Astrocyte (in vitro differentiated cells and primary cell): ENCODE data around the gene PDZD2. TPM values are rescaled to one million over a fixed set of nuclear protein-coding genes. Genes with fewer than 3 reads are reported as not detected.

Experiments used
- DNase-seq: peaks from one replicate; pipeline ENCODE4 v3.0.0-alpha.2; 2010; ENCODE audit warnings: low read depth
- FAIRE-seq: peaks from 2 replicates; lab custom pipeline; 2011; peaks lifted over from hg19 to GRCh38; lab: Jason Lieb, UNC
- H2AFZ ChIP-seq: 2 replicates; pipeline ENCODE4 v1.6.0; 2012; ENCODE audit warnings: low read depth, low read length, inconsistent platforms
- H3K27ac ChIP-seq: 2 replicates; pipeline ENCODE4 v1.5.1; 2011; ENCODE audit warnings: low read depth, low read length, inconsistent platforms
- H3K27me3 ChIP-seq: 2 replicates; pipeline ENCODE4 v1.6.0; 2011; ENCODE audit warnings: low read length, inconsistent platforms; ENCODE audit not compliant: insufficient read depth
- H3K36me3 ChIP-seq: 2 replicates; pipeline ENCODE4 v1.5.1; 2011; ENCODE audit warnings: low read length, inconsistent platforms; ENCODE audit not compliant: insufficient read depth
- H3K4me1 ChIP-seq: 2 replicates; pipeline ENCODE4 v1.5.1; 2011; ENCODE audit warnings: low read length, inconsistent platforms; ENCODE audit not compliant: insufficient read depth
- H3K4me2 ChIP-seq: 2 replicates; pipeline ENCODE4 v1.6.0; 2012; ENCODE audit warnings: low read length, inconsistent platforms
- H3K4me3 ChIP-seq: 2 replicates; pipeline ENCODE4 v1.5.1; 2011; ENCODE audit warnings: low read depth, mild to moderate bottlenecking, low read length, inconsistent platforms; ENCODE audit not compliant: insufficient read depth
- H3K79me2 ChIP-seq: 2 replicates; pipeline ENCODE4 v1.6.0; 2012; ENCODE audit warnings: mild to moderate bottlenecking, low read length, inconsistent platforms; ENCODE audit not compliant: insufficient read depth
- H3K9ac ChIP-seq: 2 replicates; pipeline ENCODE4 v1.6.0; 2012; ENCODE audit warnings: mild to moderate bottlenecking, low read length, inconsistent platforms
- H3K9me3 ChIP-seq: 2 replicates; pipeline ENCODE4 v1.5.1; 2012; ENCODE audit warnings: low read depth, mild to moderate bottlenecking, low read length, inconsistent platforms; ENCODE audit not compliant: insufficient read depth
- H4K20me1 ChIP-seq: 2 replicates; pipeline ENCODE4 v1.6.0; 2012; ENCODE audit warnings: low read length, inconsistent platforms; ENCODE audit not compliant: insufficient read depth
- H3K27ac Mint-ChIP-seq: one replicate; pipeline ENCODE4 v1.8.0; 2021; ENCODE audit warnings: mild to moderate bottlenecking, mixed read lengths; ENCODE audit not compliant: unreplicated experiment
- H3K27me3 Mint-ChIP-seq: one replicate; pipeline ENCODE4 v1.8.0; 2021; ENCODE audit warnings: low read depth, mixed read lengths; ENCODE audit not compliant: unreplicated experiment
- H3K36me3 Mint-ChIP-seq: one replicate; pipeline ENCODE4 v1.8.0; 2021; ENCODE audit warnings: low read depth, mixed read lengths; ENCODE audit not compliant: unreplicated experiment
- H3K4me1 Mint-ChIP-seq: one replicate; pipeline ENCODE4 v1.8.0; 2021; ENCODE audit warnings: low read depth, mixed read lengths; ENCODE audit not compliant: unreplicated experiment
- H3K4me3 Mint-ChIP-seq: one replicate; pipeline ENCODE4 v1.8.0; 2021; ENCODE audit warnings: mild to moderate bottlenecking, moderate library complexity, mixed read lengths; ENCODE audit not compliant: unreplicated experiment
- H3K9me3 Mint-ChIP-seq: one replicate; pipeline ENCODE4 v1.8.0; 2021; ENCODE audit warnings: mild to moderate bottlenecking, mixed read lengths; ENCODE audit not compliant: unreplicated experiment
- EZH2 ChIP-seq: IDR thresholded peaks from 2 replicates; pipeline ENCODE4 v1.6.1; 2012; ENCODE audit warnings: mild to moderate bottlenecking, low read length, inconsistent platforms; ENCODE audit not compliant: insufficient read depth
- total RNA-seq: library from RNA; stranded (reverse); gene quantifications from 2 replicates; pipeline ENCODE4 v1.2.1, GENCODE V29; 2021
- TF ChIP-seq, protein P1 (sequence below): IDR thresholded peaks from 2 replicates; pipeline ENCODE4 v1.5.1; 2011; ENCODE audit warnings: low read depth, mild to moderate bottlenecking, inconsistent platforms, low read length, moderate library complexity; ENCODE audit not compliant: insufficient read depth

Gene PDZD2
- total RNA-seq, 1 donor from 2014 or later = 10.3 TPM

DNA sequence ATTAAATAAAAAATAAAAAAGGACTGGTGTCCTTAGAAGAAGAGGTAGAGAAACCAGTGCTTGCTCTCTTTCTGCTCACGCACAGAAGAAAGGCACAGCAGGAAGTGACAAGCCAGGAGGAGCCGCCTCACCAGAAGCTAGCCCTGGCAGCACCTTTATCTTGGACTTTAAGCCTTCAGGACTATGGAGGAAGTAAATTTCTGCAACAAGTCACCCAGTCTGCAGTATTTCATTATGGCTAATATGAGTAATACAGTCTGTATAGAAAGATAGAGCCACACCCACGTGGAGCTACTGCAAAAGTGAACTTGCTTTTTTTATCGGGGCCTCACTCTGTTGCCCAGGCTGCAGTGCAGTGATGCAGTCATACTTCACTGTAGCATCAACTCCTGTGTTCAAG, 68.4 kb downstream of the PDZD2 start:
- no peak for FAIRE-seq
- H3K9me3 ChIP-seq = no peaks in the 10 kb centered on the region
- H3K4me3 Mint-ChIP-seq = no peak overlapping the region

DNA sequence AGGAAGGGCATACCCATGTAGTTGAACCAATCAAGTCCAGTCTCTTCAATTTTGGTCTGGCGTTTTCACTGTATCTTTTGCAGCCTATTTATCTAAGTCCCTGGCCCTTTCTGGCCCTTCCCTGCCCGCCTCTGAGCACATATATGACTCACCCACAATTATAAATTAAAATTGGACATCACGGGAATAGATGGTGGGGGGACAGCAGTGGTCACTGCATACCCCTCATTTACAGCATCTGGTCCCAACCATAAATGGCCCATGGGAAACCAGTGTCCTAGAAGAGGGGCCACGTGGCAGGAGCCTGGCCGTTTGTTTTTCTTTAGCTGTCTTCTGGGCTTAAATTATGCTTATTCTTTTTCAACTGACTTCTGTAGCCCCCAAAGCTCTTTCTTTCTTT, 69.2 kb downstream of the PDZD2 start:
- TF ChIP-seq, protein P1, sequence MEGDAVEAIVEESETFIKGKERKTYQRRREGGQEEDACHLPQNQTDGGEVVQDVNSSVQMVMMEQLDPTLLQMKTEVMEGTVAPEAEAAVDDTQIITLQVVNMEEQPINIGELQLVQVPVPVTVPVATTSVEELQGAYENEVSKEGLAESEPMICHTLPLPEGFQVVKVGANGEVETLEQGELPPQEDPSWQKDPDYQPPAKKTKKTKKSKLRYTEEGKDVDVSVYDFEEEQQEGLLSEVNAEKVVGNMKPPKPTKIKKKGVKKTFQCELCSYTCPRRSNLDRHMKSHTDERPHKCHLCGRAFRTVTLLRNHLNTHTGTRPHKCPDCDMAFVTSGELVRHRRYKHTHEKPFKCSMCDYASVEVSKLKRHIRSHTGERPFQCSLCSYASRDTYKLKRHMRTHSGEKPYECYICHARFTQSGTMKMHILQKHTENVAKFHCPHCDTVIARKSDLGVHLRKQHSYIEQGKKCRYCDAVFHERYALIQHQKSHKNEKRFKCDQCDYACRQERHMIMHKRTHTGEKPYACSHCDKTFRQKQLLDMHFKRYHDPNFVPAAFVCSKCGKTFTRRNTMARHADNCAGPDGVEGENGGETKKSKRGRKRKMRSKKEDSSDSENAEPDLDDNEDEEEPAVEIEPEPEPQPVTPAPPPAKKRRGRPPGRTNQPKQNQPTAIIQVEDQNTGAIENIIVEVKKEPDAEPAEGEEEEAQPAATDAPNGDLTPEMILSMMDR = no peak
- TF ChIP-seq EZH2 = no peak
- H3K9me3 Mint-ChIP-seq = no peaks in the 10 kb centered on the region
- no peaks in the 10 kb centered on the region for H3K4me1 ChIP-seq
- no peaks in the 10 kb centered on the region for H3K9me3 ChIP-seq
- H3K4me3 Mint-ChIP-seq = no peak overlapping the region
- DNase-seq = no peak
- H3K27ac Mint-ChIP-seq = no peak overlapping the region
- no peaks in the 10 kb centered on the region for H3K36me3 Mint-ChIP-seq
- no peak overlapping the region for H3K4me2 ChIP-seq
- H3K9ac ChIP-seq = no peak overlapping the region
- H3K27me3 ChIP-seq = no peaks in the 10 kb centered on the region
- peaks cover 2% of the 10 kb centered on the region for H3K27me3 Mint-ChIP-seq
- no peak overlapping the region for H3K27ac ChIP-seq
- H3K4me3 ChIP-seq = no peak overlapping the region
- H3K36me3 ChIP-seq = no peaks in the 10 kb centered on the region
- FAIRE-seq = no peak
- no peaks in the 10 kb centered on the region for H3K4me1 Mint-ChIP-seq
- no peaks in the 10 kb centered on the region for H4K20me1 ChIP-seq
- no peaks in the 10 kb centered on the region for H3K79me2 ChIP-seq
- H2AFZ ChIP-seq = no peak overlapping the region

More for the DNA sequence above, 68.4 kb downstream of the PDZD2 start:
- no peak for DNase-seq
- no peaks in the 10 kb centered on the region for H4K20me1 ChIP-seq
- TF ChIP-seq, protein P1 = no peak
- TF ChIP-seq EZH2 = no peak
- H3K79me2 ChIP-seq = no peaks in the 10 kb centered on the region
- no peak overlapping the region for H3K4me2 ChIP-seq
- H3K4me3 ChIP-seq = no peak overlapping the region
- H3K4me1 ChIP-seq = no peaks in the 10 kb centered on the region
- no peaks in the 10 kb centered on the region for H3K36me3 Mint-ChIP-seq
- no peak overlapping the region for H2AFZ ChIP-seq
- H3K27ac Mint-ChIP-seq = no peak overlapping the region
- H3K36me3 ChIP-seq = no peaks in the 10 kb centered on the region
- no peaks in the 10 kb centered on the region for H3K27me3 Mint-ChIP-seq
- H3K9me3 Mint-ChIP-seq = no peaks in the 10 kb centered on the region
- H3K27ac ChIP-seq = no peak overlapping the region
- H3K9ac ChIP-seq = no peak overlapping the region
- H3K27me3 ChIP-seq = no peaks in the 10 kb centered on the region
- no peaks in the 10 kb centered on the region for H3K4me1 Mint-ChIP-seq

DNA sequence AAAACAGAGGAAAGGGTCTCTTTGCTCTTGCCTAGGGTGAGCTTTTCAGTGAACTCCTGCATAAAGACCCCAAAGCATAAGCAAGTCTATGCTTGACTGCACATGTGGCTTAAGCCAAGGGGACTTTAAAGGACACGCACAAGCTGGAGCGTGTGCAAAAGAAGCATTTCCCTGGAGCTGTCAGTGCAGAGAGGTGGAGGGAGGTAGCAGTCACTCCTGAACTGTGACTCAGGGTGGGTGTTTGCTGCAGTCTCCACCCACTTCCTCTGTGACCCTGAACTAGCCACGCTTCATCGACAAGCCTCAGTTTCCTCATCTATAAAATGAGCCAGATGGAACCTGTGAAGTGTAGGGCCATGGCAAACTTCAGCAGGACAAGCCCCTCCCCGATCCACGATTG, 72.4 kb downstream of the PDZD2 start:
- H3K36me3 ChIP-seq = no peaks in the 10 kb centered on the region
- DNase-seq (no peak), FAIRE-seq (no peak)
- no peaks in the 10 kb centered on the region for H3K27me3 ChIP-seq
- Mint-ChIP-seq H3K9me3 (peaks cover 3% of the 10 kb centered on the region), H3K4me3 (no peak overlapping the region), H3K27ac (no peak overlapping the region), H3K27me3 (peaks cover 2% of the 10 kb centered on the region), H3K36me3 (no peaks in the 10 kb centered on the region), H3K4me1 (no peaks in the 10 kb centered on the region)
- no peak overlapping the region for H3K4me2 ChIP-seq
- H3K27ac ChIP-seq = no peak overlapping the region
- TF ChIP-seq, protein P1 = no peak
- no peak for TF ChIP-seq EZH2
- no peak overlapping the region for H3K4me3 ChIP-seq
- H3K9me3 ChIP-seq = no peaks in the 10 kb centered on the region
- no peaks in the 10 kb centered on the region for H3K4me1 ChIP-seq
- H2AFZ ChIP-seq = no peak overlapping the region
- H4K20me1 ChIP-seq = no peaks in the 10 kb centered on the region
- no peak overlapping the region for H3K9ac ChIP-seq
- no peaks in the 10 kb centered on the region for H3K79me2 ChIP-seq
